HG02759 (cell line): ENCODE data around the gene NOA1.
A peak's percentile ranks its signal among the peaks of the same experiment; 100 is the strongest.

ENCODE experiments used
- ATAC-seq: cut with Tn5 transposase; IDR thresholded peaks from one replicate; pipeline ENCODE4 v1.9.1; 2021; ENCODE audit warnings: mild to moderate bottlenecking, moderate library complexity; ENCODE audit not compliant: unreplicated experiment

Gene NOA1

DNA sequence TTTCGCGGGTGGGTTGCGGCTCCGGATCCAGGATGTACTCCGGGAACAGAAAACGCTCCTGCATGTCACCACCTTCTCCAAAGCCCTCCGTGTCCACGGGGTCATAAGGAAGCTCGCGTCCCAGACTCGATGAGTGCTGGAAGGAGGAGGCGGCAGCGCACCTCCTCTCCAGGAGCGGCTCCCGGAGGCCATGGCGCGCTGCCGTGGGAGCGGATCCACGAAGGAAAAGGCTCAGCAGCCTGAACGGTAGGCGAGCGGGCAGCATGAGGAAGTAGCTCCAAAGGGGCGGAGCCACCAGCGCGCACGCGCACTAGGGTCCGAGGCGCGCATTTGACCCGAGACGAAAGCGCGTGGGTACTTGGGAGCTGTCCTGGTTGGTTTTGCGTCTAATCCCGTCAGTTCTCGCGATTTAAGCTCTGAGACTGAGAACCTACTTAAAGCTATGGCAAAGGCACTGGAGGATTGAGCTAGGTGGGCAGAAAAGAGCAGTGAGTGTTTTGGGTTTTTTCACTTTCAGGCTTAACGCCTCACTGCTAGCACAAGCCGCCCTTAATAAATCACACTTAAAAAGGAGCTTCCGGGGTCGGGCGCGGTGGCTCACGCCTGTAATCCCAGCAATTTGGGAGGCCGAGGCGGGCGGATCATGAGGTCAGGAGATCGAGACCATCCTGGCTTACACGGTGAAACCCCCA is at the start of gene NOA1:
Gene NOA1 (minus strand): TSS at position 286 of the 692 bp plus-strand sequence. CDS start 21 bp downstream, at position 265.
- peak; percentile 84 for ATAC-seq

DNA sequence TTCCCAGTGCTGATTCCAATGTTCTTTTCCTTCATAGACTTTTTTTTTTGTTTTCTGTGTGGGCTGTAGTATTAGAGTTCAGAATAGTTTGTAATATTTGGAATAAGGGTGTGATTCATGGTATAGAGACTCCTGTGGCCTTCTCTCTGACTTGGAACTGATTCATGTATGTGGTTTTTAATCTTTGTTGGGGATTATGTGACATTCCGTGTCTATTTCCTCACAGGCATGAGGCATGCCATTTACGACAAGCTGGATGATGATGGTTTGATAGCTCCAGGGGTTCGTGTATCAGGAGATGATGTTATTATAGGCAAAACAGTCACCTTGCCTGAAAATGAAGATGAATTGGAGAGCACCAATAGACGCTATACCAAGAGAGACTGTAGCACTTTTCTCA is 45.7 kb upstream of the NOA1 start:
- no peak for ATAC-seq

DNA sequence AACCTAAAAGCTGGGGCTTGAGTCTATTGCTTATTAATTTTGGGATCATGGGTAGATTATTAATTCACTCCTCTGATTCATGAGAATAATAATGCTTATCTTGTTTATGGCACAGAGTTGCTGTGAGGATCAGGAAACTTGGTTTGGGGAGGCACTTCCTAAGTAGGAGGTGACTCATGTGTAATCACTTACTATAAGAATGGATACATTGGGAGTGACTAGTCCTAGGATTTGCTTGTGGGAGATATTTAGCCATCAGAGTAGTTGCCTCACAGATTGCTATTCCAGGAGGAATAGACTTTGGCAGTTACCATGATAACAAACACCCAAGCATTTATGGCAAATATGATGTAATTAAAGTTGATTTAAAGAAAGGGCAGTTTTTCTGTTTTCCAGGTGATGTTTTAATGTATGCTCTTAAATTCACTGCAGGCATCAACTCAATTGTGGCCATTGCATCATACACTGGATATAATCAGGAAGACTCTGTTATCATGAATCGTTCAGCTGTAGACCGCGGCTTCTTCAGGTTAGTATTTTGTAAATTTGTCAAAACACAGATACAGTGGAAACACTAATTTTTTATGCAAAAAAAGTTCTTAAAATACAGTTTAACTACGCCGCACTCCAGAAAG is 43.2 kb upstream of the NOA1 start:
- no peak for ATAC-seq

DNA sequence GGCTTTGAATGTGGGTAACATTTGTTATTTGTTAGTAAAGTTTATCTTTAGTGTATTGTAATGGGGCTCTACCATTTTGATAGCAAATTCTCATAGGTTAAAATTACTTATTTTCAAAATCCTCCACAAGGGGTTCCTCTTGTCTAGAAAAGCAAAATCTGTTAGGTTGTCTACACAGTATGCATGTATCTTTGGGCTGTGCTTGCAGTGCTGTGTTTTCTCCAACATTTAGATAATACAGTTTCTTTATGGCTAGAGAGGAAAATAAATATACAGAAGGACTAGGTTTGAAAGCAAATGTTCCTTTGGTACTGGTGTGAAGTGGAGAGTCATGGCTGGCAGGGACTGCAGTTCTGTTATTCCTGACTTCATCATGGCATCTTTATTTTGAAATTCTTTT is 41.6 kb upstream of the NOA1 start:
- no peak for ATAC-seq

DNA sequence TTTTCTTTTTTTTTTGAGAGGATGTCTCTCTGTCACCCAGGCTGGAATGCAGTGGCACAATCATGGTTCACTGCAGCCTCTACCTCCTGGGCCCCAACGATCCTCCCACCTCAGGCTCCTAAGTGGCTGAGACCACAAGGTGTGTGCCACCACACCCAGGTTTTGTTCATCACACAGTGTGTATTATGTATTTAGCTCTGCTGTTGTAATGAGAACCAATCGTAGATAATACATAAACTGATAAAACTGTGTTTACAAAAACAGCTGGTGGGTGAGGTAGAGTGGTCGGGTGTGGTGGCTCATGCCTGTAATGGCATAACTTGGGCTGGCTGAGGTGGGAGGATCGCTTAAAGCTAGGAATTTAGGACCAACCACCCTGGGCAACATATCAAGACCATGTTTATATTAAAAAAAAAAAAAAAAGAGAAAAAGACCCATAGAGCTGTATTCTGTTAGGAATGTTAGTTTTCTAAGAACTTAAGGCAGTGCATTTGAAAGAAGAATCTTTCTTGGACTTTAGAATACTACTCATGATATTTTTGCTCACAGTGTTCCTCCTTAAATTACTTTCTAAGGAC is 36.2 kb upstream of the NOA1 start:
- no peak for ATAC-seq

DNA sequence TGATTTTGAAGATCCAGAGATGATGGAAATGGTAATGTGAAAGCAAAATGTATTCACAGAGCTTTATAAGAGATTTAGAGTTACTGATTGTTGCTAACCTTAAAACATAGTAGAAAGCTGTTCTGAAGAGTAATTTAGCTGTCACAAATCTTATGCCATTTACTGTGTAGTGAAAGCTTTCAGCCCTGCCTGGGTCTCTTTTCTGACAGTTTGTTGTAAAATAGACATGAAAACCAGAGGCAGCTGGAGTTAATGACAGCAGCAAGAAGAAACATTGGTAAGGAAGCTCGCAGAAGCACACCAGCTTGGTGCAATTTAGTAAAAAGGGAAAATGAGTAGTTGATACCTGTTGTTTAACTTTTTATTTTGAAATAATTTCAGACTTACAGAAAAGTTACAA is 22.3 kb upstream of the NOA1 start:
- ATAC-seq = no peak

DNA sequence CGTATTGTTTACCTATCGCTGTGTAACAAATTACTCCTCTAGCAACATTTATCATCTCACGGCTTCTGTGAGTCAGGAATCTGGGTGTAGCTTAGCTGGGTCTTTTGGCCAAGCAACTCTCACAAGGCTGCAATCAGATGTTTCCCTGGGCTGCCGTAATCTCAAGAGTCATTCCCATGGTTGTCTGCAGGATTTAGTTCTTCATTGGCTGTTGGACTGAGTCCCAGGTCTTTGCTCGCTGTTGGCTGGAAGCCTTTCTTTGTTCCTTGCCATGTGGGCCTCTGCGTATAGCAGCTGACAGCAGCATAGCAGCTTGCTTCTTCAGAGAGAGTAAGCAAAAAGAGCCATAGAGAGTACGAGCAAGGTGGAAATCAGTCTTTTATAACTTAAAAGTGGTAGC is 18.1 kb upstream of the NOA1 start:
- ATAC-seq = no peak

DNA sequence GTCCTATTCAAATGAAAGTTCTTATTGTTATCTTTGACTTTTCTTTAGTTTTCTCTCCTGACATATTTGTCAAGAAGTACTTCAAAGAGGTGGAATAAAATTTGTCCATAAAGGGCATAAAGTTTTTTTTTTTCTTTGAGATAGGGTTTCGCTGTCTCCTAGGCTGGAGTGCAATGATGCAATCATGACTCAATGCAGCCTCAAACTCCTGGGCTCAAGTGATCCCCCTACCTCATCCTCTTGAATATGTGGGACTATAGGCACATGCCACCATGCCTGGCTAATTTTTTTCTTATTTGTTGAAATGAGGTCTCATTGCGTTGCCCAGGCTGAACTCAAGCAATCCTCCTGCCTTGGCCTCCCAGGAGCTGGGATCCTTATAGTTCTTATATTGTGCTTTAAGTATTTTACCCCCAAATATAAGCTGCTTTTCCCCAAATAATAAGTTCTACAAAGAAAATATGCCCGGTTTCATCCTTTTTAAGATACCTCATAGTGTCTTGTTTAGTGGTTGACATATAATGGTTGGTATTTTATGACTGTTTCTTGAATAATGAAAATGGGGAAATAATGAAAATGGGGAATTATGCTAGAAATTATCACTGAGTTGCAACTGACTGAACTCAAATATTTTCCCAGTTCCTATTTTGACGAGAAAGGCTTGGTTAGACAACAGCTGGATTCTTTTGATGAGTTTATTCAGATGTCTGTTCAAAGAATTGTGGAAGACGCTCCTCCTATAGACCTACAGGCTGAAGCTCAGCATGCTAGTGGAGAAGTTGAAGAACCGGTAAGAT is 12.9 kb upstream of the NOA1 start:
- no peak for ATAC-seq

DNA sequence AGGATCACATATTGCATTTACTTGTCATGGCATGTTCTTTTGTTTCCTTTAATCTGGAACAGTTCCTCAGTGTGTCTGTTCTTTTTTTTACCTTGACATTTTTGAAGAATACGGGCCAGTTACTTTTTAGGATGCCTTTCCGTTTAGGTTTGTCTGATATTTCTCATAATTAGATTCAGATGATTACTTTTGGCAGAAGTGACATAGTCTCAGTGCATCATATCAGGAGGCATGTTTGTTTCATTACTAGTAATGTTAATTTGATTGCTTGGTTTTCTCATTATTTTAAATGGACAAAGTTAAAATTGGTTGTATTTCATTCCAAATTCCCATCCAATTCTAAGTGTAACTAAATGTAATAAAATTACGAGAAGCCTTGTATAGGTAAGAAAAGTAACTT is 9.5 kb upstream of the NOA1 start:
- no peak for ATAC-seq

DNA sequence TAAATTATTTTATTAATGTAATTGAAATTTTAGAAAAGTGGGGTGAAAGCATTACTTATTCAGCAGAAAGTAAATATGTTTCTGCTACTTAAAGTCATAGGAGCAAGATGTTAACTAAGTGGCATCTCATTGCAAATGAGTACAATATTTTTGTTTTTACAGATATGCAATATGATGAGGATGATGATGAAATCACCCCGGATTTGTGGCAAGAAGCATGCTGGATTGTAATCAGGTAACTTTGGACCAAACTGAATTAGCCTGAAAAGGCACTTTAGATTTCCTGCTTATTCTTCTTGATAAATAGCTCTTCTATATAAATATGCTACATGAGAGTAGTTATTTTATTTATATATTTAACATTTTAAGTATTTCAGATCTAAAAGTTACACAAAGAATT is 8.8 kb upstream of the NOA1 start:
- ATAC-seq = no peak

DNA sequence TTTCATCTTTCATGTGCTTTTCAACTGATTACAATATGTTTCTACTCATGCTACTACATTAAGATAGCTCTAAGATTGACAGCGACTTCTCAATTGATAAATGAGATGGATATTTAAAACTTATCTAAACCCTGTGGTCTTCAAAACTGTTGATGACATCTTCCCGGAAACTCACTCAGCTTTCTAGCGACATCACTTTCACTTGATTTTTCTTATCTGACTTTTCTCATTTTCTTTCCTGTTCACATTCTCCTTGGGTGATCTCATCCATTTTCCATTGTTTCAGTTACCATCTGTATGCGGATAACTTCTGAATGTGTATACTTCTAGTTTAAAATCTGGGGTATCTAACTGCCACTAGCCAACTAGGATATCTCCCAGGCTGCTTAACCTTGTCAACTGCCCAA is 4.4 kb upstream of the NOA1 start:
- ATAC-seq = no peak

DNA sequence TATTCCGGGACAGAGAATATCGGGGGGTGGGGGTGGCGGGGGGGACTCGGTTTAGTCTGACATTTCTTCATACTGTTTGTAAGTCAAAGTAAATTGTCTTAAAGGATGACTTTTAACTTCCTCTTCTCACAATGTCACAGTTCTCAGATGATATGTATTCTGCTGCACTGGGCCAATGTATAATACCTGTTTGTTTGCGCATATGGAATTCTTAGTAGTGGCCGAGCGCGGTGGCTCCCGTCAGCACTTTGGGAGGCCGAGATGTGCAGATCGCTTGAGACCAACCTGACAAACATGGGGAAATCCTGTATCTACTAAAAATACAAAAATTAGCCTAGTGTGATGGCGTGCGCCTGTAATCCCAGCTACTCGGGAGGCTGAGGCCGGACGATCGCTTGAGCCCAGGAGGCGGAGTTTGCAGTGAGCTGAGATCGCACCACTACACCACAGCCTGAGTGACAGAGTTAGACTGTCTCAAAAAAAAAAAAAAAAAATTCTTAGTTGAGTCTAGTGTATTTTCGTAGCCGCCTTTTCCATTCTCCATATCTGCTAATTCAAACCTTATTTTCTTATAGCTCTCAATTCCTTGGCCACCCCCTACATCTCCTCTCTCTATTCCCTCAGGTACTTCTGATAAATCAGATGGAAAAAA is 2.1 kb upstream of the NOA1 start:
- no peak for ATAC-seq

DNA sequence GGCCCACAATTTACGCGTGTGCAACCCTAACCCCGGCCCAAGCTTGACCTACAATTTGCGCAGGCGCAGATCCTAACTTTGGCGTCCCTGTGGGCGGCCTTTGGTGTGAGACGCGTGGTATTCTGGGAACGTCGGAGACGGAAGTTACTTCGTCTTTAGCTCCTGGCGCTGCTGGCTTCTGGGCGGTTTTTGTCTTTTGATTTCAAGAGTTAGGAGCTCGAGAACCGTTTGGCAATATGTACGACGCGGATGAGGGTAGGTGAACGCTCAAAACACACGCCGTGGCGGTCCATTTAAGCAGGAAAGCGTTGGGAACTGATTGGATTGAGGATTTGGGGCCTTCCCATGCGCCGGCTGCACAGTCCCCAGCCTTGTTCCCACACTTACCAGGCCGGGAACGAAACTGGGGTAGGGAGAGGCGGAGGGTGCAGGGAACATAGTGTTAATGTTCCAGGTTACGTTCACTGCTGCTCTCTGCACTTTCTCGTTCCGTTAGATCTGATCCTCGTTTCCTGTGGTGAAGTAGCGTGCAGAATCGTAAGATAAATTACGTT is 1.4 kb upstream of the NOA1 start, which contains the start of gene POLR2B:
Gene POLR2B (plus strand): TSS at position 147 of the 554 bp plus-strand sequence. CDS start 90 bp downstream, at position 237.
- ATAC-seq = peak; percentile 53

DNA sequence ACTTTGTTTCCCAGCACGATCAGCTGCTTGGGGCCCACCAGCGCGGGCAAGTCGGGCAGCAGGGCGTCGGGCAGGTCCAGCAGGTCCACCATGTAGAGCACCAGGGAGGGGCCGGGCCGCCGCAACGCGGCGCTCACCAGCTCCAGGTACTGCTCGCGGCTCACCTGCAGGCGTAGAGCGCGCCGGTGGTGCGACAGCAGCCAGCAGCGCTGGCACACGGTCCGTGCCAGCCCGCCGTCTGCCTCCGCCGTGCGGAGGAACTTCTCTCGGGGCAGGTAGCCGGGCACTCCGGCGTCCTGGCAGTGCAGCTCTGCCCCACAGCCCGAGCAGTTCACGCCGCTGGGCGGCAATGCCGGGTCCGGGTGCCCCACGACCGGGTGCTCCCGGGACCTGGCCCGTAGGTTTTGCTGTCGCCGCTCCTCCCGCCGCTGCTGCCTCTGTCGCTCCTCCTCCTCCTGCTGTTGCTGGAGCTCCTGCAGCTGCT is 527 bp downstream of the NOA1 start:
- ATAC-seq = peak; percentile 28

DNA sequence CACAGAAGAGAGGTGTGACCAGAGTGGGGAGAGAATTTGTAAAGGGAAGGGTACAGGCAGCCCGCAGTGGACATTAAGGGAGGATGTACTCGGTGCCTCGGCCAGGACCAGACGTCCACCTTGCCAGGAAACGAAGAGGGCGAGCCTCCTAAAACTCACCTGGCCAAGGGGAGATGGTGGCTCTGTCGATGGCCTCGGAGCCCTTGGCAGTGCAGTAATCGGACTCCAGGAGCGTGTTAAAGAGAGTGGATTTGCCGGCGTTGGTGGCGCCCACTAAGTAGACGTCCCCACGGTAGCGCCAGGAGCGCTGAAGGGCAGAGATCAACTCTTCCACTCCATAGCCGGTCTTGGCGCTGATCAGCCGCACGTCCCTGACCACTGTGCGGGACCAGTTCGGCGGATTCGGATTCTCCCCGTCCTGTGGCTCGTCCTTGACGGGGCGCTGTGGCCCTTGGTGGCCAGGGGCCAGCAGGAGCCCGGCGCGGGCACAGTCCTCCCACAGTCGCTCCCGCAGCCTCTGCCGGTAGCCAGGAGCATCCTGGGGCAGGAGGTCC is 1.0 kb downstream of the NOA1 start:
- ATAC-seq = no peak

DNA sequence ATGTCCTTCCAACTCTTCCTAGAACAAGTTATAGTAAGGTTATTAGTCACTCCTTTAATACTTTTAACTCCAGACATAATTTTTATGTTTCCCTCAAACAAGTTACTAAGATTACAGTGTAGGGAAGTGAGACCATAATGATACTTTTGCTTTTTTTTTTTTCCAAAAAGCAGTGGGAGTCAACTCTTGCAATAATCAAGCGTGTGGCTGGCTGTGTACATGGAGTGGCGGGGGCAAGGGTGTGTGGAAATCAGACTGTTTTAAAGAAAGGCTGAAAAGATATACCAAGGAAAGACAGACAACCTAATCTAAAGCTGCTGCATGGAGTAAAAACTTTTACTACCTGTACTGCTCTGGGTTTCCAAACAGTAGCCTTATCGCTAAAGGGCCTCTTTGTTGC is 4.1 kb downstream of the NOA1 start:
- ATAC-seq = no peak

DNA sequence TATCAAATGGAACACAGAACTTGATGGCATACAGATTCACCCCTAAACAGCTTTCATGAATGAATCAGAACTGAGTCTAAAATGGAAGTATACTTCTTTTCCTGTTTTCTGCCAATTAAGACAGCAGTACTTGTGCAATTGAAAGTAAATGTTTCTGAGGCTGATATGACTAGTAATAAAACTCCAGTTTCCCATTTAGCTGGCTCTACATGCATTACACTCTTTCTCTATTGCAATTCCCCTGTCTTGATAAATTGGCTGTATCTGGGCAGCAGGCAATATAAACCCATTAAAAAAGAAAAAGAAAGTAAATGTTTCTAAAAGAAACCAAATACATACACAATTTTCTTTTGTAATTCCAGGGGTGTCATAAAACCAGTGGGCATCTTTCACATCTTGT is 4.6 kb downstream of the NOA1 start:
- no peak for ATAC-seq

DNA sequence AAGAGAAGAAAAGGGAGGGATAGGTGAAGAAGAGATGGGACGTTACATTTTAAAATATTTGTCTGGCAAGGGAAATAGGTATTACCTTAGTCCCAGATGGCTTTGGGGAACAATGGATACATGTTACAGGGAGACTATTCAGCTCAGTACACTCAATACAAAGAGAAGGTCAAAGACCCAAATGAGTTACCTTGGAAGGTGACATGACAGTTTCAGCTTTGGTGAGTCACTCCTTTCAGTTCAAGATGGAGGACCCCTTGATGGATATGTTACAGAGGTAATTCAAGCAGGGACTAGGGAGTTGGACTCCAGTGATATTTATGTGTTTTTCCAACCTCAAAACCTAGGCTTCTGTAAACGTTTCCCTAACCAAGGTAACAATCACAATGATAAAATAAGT is 5.0 kb downstream of the NOA1 start:
- ATAC-seq = no peak

DNA sequence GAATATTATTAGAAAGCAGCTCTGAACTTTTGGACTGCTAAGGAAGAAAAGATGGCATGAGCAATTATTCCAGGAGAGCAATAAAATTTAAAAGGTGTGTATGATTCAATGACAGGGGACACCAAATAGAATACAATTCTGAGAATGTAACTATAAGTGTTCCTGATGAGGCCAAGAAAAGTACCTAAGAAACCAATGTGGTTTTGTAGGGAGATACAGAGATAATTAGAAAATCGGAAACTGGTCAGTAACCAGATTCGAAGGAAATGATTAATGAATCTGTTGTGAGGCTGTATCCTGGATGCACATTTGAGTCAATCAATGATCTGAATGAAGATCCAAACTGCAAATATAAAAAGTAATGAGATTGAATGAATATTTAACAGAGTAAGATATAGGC is 6.0 kb downstream of the NOA1 start:
- no peak for ATAC-seq

DNA sequence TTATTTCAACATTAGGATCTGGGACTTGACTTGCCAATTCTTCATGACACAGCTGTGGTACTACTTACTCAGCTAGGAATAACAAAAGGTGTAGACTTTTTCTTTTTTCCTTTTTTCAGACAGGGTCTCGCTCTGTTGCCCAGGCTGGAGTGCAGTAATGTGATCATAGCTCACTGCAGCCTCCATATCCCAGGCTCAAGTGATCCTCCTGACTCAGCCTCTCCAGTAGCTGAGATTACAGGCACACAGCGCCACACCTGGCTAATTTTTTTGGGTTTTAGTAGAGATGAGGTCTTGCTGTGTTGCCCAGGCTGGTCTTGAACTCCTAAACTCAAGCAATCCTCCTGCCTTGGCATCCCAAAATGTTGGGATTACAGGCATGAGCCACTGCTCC is 16.3 kb downstream of the NOA1 start:
- no peak for ATAC-seq
